Osteoblast (primary cell): ENCODE results near the gene AFDN. TPM values are rescaled to one million over a fixed set of nuclear protein-coding genes. Genes with fewer than 3 reads are reported as not detected.

Experiments
- DNase-seq: peaks from one replicate; pipeline ENCODE4 v3.0.0; 2011; ENCODE audit warnings: low spot score, mixed read lengths; ENCODE audit not compliant: insufficient read length; ENCODE audit errors: missing footprints
- H2AFZ ChIP-seq: 2 replicates; pipeline ENCODE4 v1.6.0; 2011; ENCODE audit warnings: mild to moderate bottlenecking, low read length
- H3K27ac ChIP-seq: 2 replicates; pipeline ENCODE4 v1.5.1; 2011; ENCODE audit warnings: mild to moderate bottlenecking, low read depth, low read length, moderate library complexity
- H3K27me3 ChIP-seq: 2 replicates; pipeline ENCODE4 v1.6.0; 2012; ENCODE audit warnings: mild to moderate bottlenecking, control low read depth, inconsistent platforms, low read length, moderate library complexity; ENCODE audit not compliant: insufficient read depth
- H3K36me3 ChIP-seq: 2 replicates; pipeline ENCODE4 v1.5.1; 2011; ENCODE audit warnings: mild to moderate bottlenecking, low read length, control low read depth, moderate library complexity; ENCODE audit not compliant: insufficient read depth
- H3K4me1 ChIP-seq: 2 replicates; pipeline ENCODE4 v1.5.1; 2011; ENCODE audit warnings: mild to moderate bottlenecking, low read length, control low read depth, moderate library complexity; ENCODE audit not compliant: insufficient read depth
- H3K4me2 ChIP-seq: 2 replicates; pipeline ENCODE4 v1.6.0; 2011; ENCODE audit warnings: mild to moderate bottlenecking, low read length; ENCODE audit not compliant: insufficient read depth
- H3K4me3 ChIP-seq: fragments of 200-600 bp; sonication (generic); 3 replicates; pipeline ENCODE4 v1.5.1; 2012; ENCODE audit warnings: mild to moderate bottlenecking, low read length, inconsistent platforms; ENCODE audit not compliant: insufficient read depth
- H3K79me2 ChIP-seq: 2 replicates; pipeline ENCODE4 v1.6.0; 2012; ENCODE audit warnings: mild to moderate bottlenecking, low read length, control low read depth, inconsistent platforms; ENCODE audit not compliant: insufficient read depth
- H3K9me3 ChIP-seq: 2 replicates; pipeline ENCODE4 v1.5.1; 2011; ENCODE audit warnings: low read depth, low read length, control low read depth
- H4K20me1 ChIP-seq: 2 replicates; pipeline ENCODE4 v1.6.0; 2012; ENCODE audit warnings: mild to moderate bottlenecking, low read length, control low read depth; ENCODE audit not compliant: insufficient read depth
- CTCF ChIP-seq: IDR thresholded peaks from 2 replicates; pipeline ENCODE4 v1.5.1; 2011; ENCODE audit warnings: mild to moderate bottlenecking, low read depth, low read length, moderate library complexity; ENCODE audit errors: extremely low read depth
- total RNA-seq: library from RNA; depleted of rRNA; stranded (reverse); fragments of >200 nt; gene quantifications from 2 replicates; pipeline ENCODE4 v1.2.3, GENCODE V29; 2012

The AFDN gene
- total RNA-seq, 1 donor: 52.5 TPM

GRCh38 chr6:168016176-168016620 lies 189.5 kb downstream of the AFDN start:
- Histone ChIP-seq H3K36me3 (no peaks in the 10 kb centered on the region), H3K4me3 (peak overlapping the region; percentile 25), H4K20me1 (no peaks in the 10 kb centered on the region), H3K4me2 (peak overlapping the region; percentile 31), H3K27me3 (peaks cover 47% of the 10 kb centered on the region), H2AFZ (no peak overlapping the region), H3K4me1 (peaks cover 3% of the 10 kb centered on the region), H3K27ac (no peak overlapping the region), H3K9me3 (peaks cover 17% of the 10 kb centered on the region), H3K79me2 (no peaks in the 10 kb centered on the region)
- TF ChIP-seq CTCF: no peak
- no peak for DNase-seq

GRCh38 chr6:168016721-168017525 lies 190.2 kb downstream of the AFDN start:
- Histone ChIP-seq H3K4me2 (no peak overlapping the region), H3K36me3 (no peaks in the 10 kb centered on the region), H2AFZ (no peak overlapping the region), H3K27ac (no peak overlapping the region), H3K27me3 (peaks cover 47% of the 10 kb centered on the region), H3K79me2 (no peaks in the 10 kb centered on the region), H4K20me1 (no peaks in the 10 kb centered on the region), H3K4me3 (no peak overlapping the region), H3K4me1 (peaks cover 3% of the 10 kb centered on the region), H3K9me3 (peaks cover 17% of the 10 kb centered on the region)
- no peak for TF ChIP-seq CTCF
- DNase-seq: no peak

- H3K4me3 ChIP-seq: no peak overlapping the region
- H3K27me3 ChIP-seq: peaks cover 53% of the 10 kb centered on the region
- H3K4me2 ChIP-seq: no peak overlapping the region
- H3K4me1 ChIP-seq: peaks cover 3% of the 10 kb centered on the region
- H2AFZ ChIP-seq: no peak overlapping the region
- no peaks in the 10 kb centered on the region for H3K36me3 ChIP-seq
- H3K79me2 ChIP-seq: no peaks in the 10 kb centered on the region
- H3K27ac ChIP-seq: no peak overlapping the region
- no peak for TF ChIP-seq CTCF
- no peak for DNase-seq
- peaks cover 11% of the 10 kb centered on the region for H3K9me3 ChIP-seq
- H4K20me1 ChIP-seq: no peaks in the 10 kb centered on the region
Measured at GRCh38 chr6:168017629-168018028, 190.9 kb downstream of the AFDN start.

- Histone ChIP-seq H4K20me1 (no peaks in the 10 kb centered on the region), H3K9me3 (peaks cover 8% of the 10 kb centered on the region), H3K27ac (no peak overlapping the region), H2AFZ (no peak overlapping the region), H3K27me3 (peaks cover 49% of the 10 kb centered on the region), H3K4me2 (no peak overlapping the region), H3K4me3 (no peak overlapping the region), H3K36me3 (no peaks in the 10 kb centered on the region), H3K4me1 (peaks cover 3% of the 10 kb centered on the region), H3K79me2 (no peaks in the 10 kb centered on the region)
- no peak for TF ChIP-seq CTCF
- DNase-seq: no peak
Measured at GRCh38 chr6:168018664-168019063, 192.0 kb downstream of the AFDN start.
